Bronchial epithelial cell (primary cell): ENCODE results near the gene HS3ST1. TPM values are rescaled to one million over a fixed set of nuclear protein-coding genes. Genes with fewer than 3 reads are reported as not detected.

Experiments
- DNase-seq: peaks from one replicate; pipeline ENCODE4 v3.0.0-alpha.2; 2010; ENCODE audit warnings: low read depth
- FAIRE-seq: peaks from 2 replicates; lab custom pipeline; 2011; peaks lifted over from hg19 to GRCh38; lab: Jason Lieb, UNC
- H3K27me3 ChIP-seq: 2 replicates; pipeline ENCODE4 v1.5.1; 2011; ENCODE audit warnings: low read length; ENCODE audit not compliant: control insufficient read depth, insufficient read depth
- H3K36me3 ChIP-seq: 2 replicates; pipeline ENCODE4 v1.5.1; 2011; ENCODE audit warnings: low read length; ENCODE audit not compliant: control insufficient read depth, insufficient read depth
- H3K4me3 ChIP-seq: 2 replicates; pipeline ENCODE4 v1.5.1; 2011; ENCODE audit warnings: mild to moderate bottlenecking, low read depth, low read length, control low read depth
- total RNA-seq: library from RNA; depleted of rRNA; stranded (reverse); fragments of >200 nt; gene quantifications from 2 replicates; pipeline ENCODE4 v1.2.1, GENCODE V29; 2014
- TF ChIP-seq, protein P1 (sequence below): IDR thresholded peaks from 2 replicates; pipeline ENCODE4 v1.5.1; 2011; ENCODE audit warnings: mild to moderate bottlenecking, moderate library complexity, low read length, control low read depth, inconsistent platforms; ENCODE audit not compliant: insufficient read depth, severe bottlenecking

HS3ST1 gene
- total RNA-seq, 1 donor from 2014 or later: 2.4 TPM

GRCh38 chr4:11409632-11410031, 19.1 kb downstream of the HS3ST1 start:
- TF ChIP-seq, protein P1, sequence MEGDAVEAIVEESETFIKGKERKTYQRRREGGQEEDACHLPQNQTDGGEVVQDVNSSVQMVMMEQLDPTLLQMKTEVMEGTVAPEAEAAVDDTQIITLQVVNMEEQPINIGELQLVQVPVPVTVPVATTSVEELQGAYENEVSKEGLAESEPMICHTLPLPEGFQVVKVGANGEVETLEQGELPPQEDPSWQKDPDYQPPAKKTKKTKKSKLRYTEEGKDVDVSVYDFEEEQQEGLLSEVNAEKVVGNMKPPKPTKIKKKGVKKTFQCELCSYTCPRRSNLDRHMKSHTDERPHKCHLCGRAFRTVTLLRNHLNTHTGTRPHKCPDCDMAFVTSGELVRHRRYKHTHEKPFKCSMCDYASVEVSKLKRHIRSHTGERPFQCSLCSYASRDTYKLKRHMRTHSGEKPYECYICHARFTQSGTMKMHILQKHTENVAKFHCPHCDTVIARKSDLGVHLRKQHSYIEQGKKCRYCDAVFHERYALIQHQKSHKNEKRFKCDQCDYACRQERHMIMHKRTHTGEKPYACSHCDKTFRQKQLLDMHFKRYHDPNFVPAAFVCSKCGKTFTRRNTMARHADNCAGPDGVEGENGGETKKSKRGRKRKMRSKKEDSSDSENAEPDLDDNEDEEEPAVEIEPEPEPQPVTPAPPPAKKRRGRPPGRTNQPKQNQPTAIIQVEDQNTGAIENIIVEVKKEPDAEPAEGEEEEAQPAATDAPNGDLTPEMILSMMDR: no peak
- H3K4me3 ChIP-seq: no peak overlapping the region
- no peaks in the 10 kb centered on the region for H3K27me3 ChIP-seq
- FAIRE-seq (no peak), DNase-seq (no peak)
- H3K36me3 ChIP-seq: no peaks in the 10 kb centered on the region

DNA sequence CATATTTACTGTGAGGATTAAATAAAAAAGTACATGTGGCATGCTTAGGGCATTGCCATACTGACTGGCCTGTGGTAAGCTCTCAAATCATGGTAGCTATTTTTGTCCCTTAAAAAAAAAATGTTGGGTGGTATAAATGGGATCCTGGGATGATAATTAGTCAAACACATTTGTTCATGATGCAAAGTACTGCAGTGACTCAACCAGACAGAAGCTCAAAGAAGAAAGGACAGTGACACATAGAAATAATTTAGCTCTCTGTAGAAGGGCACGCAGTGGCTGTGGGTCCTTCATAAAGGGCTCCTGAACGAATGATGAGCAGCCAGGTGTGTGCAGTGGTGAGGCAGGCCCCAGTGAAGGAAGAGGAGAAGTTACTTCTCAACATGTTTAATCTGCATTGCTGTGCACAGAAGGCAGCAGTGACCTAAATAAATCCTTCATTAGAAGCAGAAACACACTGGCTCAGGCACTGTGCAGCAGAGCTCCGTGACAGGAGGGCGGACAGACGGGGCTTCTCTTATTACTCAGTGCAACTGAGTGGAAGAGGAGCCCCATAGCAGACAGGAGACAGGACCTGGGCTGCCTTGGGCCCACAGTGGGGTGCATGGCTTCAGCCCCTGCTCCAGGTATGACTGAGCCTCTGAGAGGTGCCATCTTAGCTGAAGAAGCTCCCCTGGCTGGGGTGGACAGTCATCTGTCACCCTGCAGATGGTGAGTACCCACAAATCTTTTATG, 20.3 kb downstream of the HS3ST1 start:
- DNase-seq: no peak
- Histone ChIP-seq H3K4me3 (no peak overlapping the region), H3K27me3 (no peaks in the 10 kb centered on the region), H3K36me3 (no peaks in the 10 kb centered on the region)
- FAIRE-seq: no peak
- TF ChIP-seq, protein P1: no peak

GRCh38 chr4:11407551-11407950, 21.1 kb downstream of the HS3ST1 start:
- TF ChIP-seq, protein P1: no peak
- Histone ChIP-seq H3K27me3 (no peaks in the 10 kb centered on the region), H3K36me3 (no peaks in the 10 kb centered on the region), H3K4me3 (no peak overlapping the region)
- no peak for FAIRE-seq
- DNase-seq: peak; percentile 53

GRCh38 chr4:11404431-11404830, 24.3 kb downstream of the HS3ST1 start:
- Histone ChIP-seq H3K27me3 (no peaks in the 10 kb centered on the region), H3K36me3 (peaks cover 3% of the 10 kb centered on the region), H3K4me3 (no peak overlapping the region)
- TF ChIP-seq, protein P1: no peak
- DNase-seq: peak; percentile 76
- FAIRE-seq: peak; percentile 95

DNA sequence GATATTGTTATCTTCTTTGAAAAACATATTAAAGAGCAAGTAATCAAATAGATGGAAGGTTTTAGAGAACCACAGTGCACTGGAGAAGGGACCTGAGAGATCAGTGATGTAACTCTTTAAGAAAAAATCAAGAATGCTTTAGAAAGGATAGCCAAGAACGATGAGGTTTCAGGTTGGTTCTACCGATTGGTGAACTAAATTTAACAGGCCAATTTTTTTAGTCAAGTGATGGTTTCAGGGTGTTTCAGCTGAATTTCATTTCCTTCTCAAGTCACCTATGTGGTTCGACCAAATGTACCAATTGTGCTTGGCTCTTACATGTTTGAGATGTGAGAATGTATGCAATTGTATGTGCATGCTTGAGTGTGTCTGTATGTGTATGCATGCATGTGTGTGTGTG, 26.5 kb downstream of the HS3ST1 start:
- DNase-seq (no peak), FAIRE-seq (no peak)
- Histone ChIP-seq H3K27me3 (no peaks in the 10 kb centered on the region), H3K36me3 (peaks cover 8% of the 10 kb centered on the region), H3K4me3 (no peak overlapping the region)
- TF ChIP-seq, protein P1: no peak

- Histone ChIP-seq H3K4me3 (no peak overlapping the region), H3K36me3 (peaks cover 8% of the 10 kb centered on the region), H3K27me3 (no peaks in the 10 kb centered on the region)
- TF ChIP-seq, protein P1: no peak
- FAIRE-seq: no peak
- DNase-seq: no peak
These were observed 29.2 kb downstream of the HS3ST1 start for GRCh38 chr4:11399461-11399971.
